Astrocyte of the spinal cord (primary cell): Measurements from ENCODE around the gene FAM3B.

ENCODE experiments used
- DNase-seq: peaks from one replicate; pipeline ENCODE4 v3.0.0; 2011; ENCODE audit warnings: low read depth, low spot score
- H3K4me3 ChIP-seq: 2 replicates; pipeline ENCODE4 v1.5.1; 2011; ENCODE audit warnings: low read depth, mild to moderate bottlenecking, low read length, moderate library complexity
- CTCF ChIP-seq: IDR thresholded peaks from 2 replicates; pipeline ENCODE4 v1.5.1; 2012; ENCODE audit warnings: low read depth, mild to moderate bottlenecking, low read length, inconsistent platforms
- in situ Hi-C: cut with HindIII; loops from 2 replicates; pipeline ENCODE4 v1.10.0; 2017; ENCODE audit warnings: low sequenced_read_pairs

Gene FAM3B

DNA sequence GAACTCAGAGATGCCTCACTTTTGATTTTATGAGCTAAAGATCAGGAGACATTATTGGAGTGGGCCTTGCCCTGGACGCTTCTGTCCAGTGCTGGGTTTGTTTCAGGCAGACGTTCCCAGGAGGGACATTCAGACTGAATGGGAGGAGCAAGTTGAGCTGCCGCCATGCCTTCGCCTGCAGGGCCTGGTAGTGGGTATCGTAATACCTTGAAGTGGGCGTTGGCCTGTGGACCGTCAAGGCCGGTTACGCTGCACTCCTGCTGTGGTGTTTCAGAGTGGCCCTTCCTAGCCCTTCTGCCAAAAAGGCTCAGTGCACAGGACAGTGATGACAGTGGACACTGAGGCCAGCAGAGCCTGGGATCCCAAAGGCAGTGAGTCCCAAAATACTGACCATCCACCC lies 1.6 kb downstream of the FAM3B start:
- H3K4me3 ChIP-seq, result no peak overlapping the region
- no peak for DNase-seq
- TF ChIP-seq CTCF, result no peak
- in situ Hi-C loops, result no loop called here

DNA sequence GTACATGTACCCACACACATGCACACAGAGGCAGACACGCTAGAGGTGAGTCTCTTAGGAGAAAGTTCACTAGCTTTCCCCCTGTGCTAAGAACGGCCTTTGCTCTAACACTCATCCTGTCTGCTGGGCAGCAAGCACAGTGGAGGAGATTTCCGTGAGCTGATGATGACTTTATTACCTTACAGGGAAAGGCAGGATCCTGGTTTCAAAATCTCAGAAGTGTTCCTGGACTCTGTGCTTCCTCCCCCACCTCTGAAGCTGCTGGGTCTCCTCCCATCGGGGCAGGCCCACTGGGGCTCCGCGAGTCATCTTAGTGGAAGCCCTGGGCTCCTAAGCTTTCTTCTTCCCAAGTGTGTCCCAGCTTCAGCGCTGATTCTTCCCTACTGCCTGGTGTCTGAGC lies 2.7 kb downstream of the FAM3B start:
- H3K4me3 ChIP-seq, result no peak overlapping the region
- DNase-seq, result no peak
- in situ Hi-C loops, result no loop called here
- no peak for TF ChIP-seq CTCF

DNA sequence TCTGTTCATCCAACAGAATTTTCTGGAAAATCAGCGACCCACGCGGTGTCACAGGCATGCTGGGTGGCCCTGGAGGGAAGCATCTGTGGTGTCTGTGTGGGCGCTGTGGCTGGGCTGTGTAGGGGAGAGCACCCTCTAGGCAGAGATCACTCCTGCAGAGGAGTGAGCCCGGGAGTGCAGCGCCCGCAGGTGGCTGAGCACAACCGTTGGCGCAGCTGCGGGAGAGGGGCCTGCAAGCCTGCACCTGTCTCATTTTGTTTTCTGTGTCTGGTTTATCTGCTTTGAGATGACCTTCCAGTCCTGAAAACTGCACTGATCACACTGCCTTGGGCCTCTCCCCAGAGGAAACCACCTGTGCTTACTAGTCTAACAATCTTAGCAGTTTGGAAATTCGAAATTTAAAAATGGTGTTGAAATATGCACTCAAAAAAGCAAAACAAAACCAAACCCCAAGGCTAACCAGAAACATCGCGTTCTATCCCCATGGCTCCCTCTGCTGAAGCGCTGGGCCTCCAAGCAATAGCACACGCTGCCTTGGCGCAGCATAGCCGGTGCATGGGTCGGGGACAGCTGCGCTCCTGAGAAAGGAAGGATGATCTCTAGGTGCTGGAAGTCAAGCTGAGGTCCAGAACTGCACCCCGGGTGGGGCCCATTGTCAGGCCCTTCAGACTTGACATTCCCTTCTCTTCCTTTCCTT lies 4.8 kb downstream of the FAM3B start:
- no peak for DNase-seq
- H3K4me3 ChIP-seq, result no peak overlapping the region
- in situ Hi-C loops, result no loop called here
- TF ChIP-seq CTCF, result no peak

DNA sequence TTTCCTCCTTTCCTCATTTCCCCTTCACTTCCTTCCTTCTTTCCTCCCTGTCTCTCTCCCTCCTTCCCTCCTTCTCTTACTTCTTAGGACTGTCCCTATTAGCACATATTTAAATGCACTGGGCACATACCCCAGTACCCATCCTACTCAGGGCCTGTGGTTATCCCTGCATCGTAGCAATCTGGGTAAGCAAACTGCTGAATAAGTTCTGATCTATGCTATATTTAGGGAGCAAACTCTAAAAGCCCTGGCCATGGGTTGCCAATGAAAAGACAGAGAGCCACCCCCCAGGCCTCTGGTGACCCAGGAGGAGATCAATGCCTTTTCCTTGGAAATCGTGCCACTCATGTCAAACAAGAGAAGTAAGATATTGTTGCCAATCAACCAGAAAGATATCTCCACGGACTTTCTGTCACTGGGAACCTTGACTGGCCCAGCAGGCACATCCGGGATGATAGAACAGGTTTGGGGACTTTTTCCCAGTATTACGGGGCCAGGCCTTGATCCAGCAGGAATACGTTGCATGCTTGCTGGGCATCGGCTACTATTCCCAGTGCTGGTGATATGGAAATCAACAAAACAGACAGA lies 5.4 kb downstream of the FAM3B start:
- in situ Hi-C loops, result no loop called here
- TF ChIP-seq CTCF, result no peak
- DNase-seq, result no peak
- H3K4me3 ChIP-seq, result no peak overlapping the region

GRCh38 chr21:41322496-41323382 lies 6.1 kb downstream of the FAM3B start:
- no peak overlapping the region for H3K4me3 ChIP-seq
- TF ChIP-seq CTCF, result no peak
- in situ Hi-C loops, result no loop called here
- no peak for DNase-seq

DNA sequence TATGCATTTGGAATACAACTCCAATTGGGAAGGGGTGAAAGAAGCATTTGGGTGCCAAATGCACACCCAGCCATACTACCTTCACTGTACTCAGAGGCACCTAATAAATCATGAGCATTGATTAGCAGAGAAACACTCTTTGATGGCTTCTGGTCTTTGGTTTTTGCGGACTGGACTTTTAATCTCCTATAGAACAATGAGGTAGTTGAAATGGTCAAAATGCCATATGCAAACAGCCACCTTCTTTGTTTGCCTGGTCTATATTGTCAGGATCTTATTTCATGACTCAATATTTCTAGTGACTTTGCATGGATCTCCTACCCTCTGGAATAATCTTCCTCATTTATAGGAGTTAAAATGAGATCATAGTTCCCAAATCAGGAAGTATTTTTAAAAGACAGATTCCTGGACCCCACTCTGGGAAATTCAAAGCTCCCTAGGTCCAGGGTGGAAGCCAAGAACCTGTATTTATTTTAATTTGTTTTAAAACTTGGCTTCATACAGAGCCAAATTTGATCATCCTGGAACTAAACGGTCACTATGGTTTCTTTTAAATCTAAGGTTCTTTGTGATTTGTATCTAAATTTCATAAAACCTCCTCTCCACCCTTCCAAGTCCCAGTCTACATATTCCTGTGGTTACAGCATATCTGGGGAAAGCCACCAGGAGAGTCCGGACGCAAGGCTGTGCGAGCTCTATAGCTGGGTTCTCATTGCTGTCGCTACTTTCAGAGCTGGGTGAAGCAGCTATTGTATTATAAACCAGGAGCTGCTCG lies 8.7 kb downstream of the FAM3B start:
- in situ Hi-C loops, result no loop called here
- no peak for DNase-seq
- no peak for TF ChIP-seq CTCF
- H3K4me3 ChIP-seq, result no peak overlapping the region
